CD8-positive, alpha-beta memory T cell (primary cell): ENCODE results near the gene BCAT1. TPM values are rescaled to one million over a fixed set of nuclear protein-coding genes. Genes with fewer than 3 reads are reported as not detected.

Experiments used
- CTCF ChIA-PET: fragments of 350-600 bp; sonication (Branson Sonifier 250); formaldehyde crosslinking; loops from one replicate; lab custom pipeline; 2021; ENCODE audit warnings: antibody characterized with exemption; lab: Charles Lee
- POLR2A ChIA-PET: fragments of 350-600 bp; sonication (Branson Sonifier 250); formaldehyde crosslinking; loops from one replicate; lab custom pipeline; 2021; ENCODE audit warnings: antibody characterized with exemption; lab: Charles Lee
- DNase-seq, 5 donors: peaks; one replicate each; pipeline versions ENCODE4 v3.0.0 to v3.0.0-alpha.2; 2020 to 2022; ENCODE audit warnings: mixed read lengths in 1 of 5
- H3K27ac ChIP-seq: one replicate; pipeline ENCODE4 v1.7.0; 2013; ENCODE audit warnings: low read depth, mild to moderate bottlenecking, low read length, moderate library complexity
- H3K27me3 ChIP-seq: 2 replicates; pipeline ENCODE4 v1.7.0; 2013; ENCODE audit warnings: low read length, mild to moderate bottlenecking; ENCODE audit not compliant: insufficient read depth, poor library complexity, severe bottlenecking
- H3K36me3 ChIP-seq: 2 replicates; pipeline ENCODE4 v1.7.0; 2013; ENCODE audit warnings: mild to moderate bottlenecking, low read length, moderate library complexity; ENCODE audit not compliant: insufficient read depth
- H3K4me1 ChIP-seq: 2 replicates; pipeline ENCODE4 v1.7.0; 2013; ENCODE audit warnings: mild to moderate bottlenecking, low read length, moderate library complexity; ENCODE audit not compliant: insufficient read depth
- H3K4me3 ChIP-seq: 2 replicates; pipeline ENCODE4 v1.7.0; 2013; ENCODE audit warnings: mild to moderate bottlenecking, low read length
- H3K9me3 ChIP-seq: 2 replicates; pipeline ENCODE4 v1.7.0; 2013; ENCODE audit warnings: mild to moderate bottlenecking, low read length
- H3K27ac Mint-ChIP-seq, 8 donors: one replicate each; pipeline ENCODE4 v1.8.0; 2020 to 2021; ENCODE audit warnings: mixed read lengths in 8 of 8, mild to moderate bottlenecking in 6 of 8, inconsistent platforms in 3 of 8, moderate library complexity in 3 of 8
- H3K27me3 Mint-ChIP-seq, 2 donors: one replicate each; pipeline ENCODE4 v1.8.0; 2020 to 2021; ENCODE audit warnings: mixed read lengths in 2 of 2, mild to moderate bottlenecking in 1 of 2, moderate library complexity in 1 of 2
- H3K36me3 Mint-ChIP-seq, 3 donors: one replicate each; pipeline ENCODE4 v1.8.0; 2020 to 2021; ENCODE audit warnings: mixed read lengths in 3 of 3, inconsistent platforms in 1 of 3, mild to moderate bottlenecking in 1 of 3
- H3K4me1 Mint-ChIP-seq, 3 donors: one replicate each; pipeline ENCODE4 v1.8.0; 2020 to 2021; ENCODE audit warnings: mixed read lengths in 3 of 3, inconsistent platforms in 1 of 3, mild to moderate bottlenecking in 1 of 3
- H3K4me3 Mint-ChIP-seq, 7 donors: one replicate each; pipeline ENCODE4 v1.8.0; 2020 to 2021; ENCODE audit warnings: mixed read lengths in 7 of 7, mild to moderate bottlenecking in 6 of 7, moderate library complexity in 4 of 7, inconsistent platforms in 2 of 7
- H3K9me3 Mint-ChIP-seq, 5 donors: one replicate each; pipeline ENCODE4 v1.8.0; 2020 to 2022; ENCODE audit warnings: mixed read lengths in 5 of 5, mild to moderate bottlenecking in 3 of 5, moderate library complexity in 2 of 5, inconsistent platforms in 1 of 5
- polyA plus RNA-seq: library from polyadenylated mRNA; unstranded; fragments of 300-500 nt; fragmentation: Illumina TruSeq; gene quantifications from one replicate; pipeline ENCODE4 v1.2.3, GENCODE V29; 2021
- total RNA-seq, 2 experiments: library from RNA; stranded (reverse); gene quantifications; one replicate each; pipeline ENCODE4 v1.2.3, GENCODE V29; 2021

Gene BCAT1
- total and polyA plus RNA-seq, 3 experiments from 2014 or later, result 0.58 to 26.5 (median 24.2) TPM

DNA sequence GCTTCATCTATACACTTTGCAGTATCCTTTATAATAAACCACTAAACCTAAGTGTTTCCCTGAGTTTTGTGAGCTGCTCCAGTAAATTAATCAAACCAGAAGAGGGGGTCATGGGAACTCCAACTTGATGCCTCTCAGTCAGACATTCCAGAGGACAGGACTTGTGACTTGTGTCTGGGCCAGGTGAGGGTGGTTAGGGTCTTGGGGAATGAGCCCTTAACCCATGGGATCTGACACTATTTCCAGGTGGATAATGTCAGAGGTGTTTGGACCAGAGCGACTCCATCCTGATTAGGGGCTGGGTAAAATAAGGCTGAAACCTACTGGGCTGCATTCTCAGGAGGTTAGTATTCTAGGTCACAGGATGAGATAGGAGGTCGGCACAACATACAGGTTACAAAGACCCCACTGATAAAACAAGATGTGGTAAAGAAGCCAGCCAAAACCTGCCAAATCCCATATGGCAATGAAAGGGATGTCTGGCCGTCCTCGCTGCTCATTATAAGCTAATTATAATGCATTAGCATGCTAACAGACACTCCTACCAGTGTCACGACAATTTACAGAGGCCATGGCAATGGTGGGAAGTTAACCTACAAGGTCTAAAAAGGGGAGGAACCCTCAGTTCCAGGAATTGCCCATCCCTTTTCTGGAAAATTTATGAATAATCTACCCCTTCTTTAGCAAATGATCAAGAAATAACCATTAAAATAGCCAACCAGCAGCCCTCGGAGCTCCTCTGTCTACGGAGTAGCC lies 58.7 kb downstream of the BCAT1 start:
- H3K27me3 ChIP-seq, result no peaks in the 10 kb centered on the region
- H3K9me3 ChIP-seq, result no peaks in the 10 kb centered on the region
- Mint-ChIP-seq H3K4me1 (no peaks in the 10 kb centered on the region), H3K27me3 (no peaks in the 10 kb centered on the region), H3K27ac (no peak overlapping the region), H3K9me3 (no peaks in the 10 kb centered on the region), H3K4me3 (no peak overlapping the region), H3K36me3 (no peaks in the 10 kb centered on the region)
- H3K36me3 ChIP-seq, result no peaks in the 10 kb centered on the region
- POLR2A ChIA-PET, result no interaction called here
- no peak for DNase-seq
- CTCF ChIA-PET, result no interaction called here
- H3K4me3 ChIP-seq, result no peak overlapping the region
- H3K4me1 ChIP-seq, result no peaks in the 10 kb centered on the region
- H3K27ac ChIP-seq, result no peak overlapping the region

DNA sequence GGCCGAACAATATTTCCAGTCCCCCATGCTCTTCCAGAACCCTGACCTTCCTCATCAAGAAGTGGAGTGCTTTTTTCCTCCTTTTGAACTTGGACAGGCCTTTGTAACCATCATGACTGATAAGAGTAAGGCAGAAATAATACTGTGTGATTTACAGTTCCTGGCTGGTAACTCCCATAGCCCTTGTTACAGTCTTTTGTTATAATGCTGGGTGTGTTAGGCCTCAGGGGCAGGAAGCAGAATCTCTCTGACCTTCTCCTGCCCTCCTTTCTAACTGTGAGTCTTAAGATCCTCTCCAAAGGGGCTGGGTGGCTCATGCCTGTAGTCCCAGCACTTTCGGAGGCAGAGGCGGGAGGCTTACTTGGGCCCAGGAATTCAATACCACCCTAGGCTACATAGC lies 59.5 kb downstream of the BCAT1 start:
- Mint-ChIP-seq H3K36me3 (no peaks in the 10 kb centered on the region), H3K4me1 (no peaks in the 10 kb centered on the region), H3K9me3 (no peaks in the 10 kb centered on the region), H3K4me3 (no peak overlapping the region), H3K27me3 (no peaks in the 10 kb centered on the region), H3K27ac (no peak overlapping the region)
- Histone ChIP-seq H3K27me3 (no peaks in the 10 kb centered on the region), H3K4me3 (no peak overlapping the region), H3K9me3 (no peaks in the 10 kb centered on the region), H3K36me3 (no peaks in the 10 kb centered on the region), H3K27ac (no peak overlapping the region), H3K4me1 (no peaks in the 10 kb centered on the region)
- DNase-seq, result no peak
- ChIA-PET POLR2A (no interaction called here), CTCF (no interaction called here)

DNA sequence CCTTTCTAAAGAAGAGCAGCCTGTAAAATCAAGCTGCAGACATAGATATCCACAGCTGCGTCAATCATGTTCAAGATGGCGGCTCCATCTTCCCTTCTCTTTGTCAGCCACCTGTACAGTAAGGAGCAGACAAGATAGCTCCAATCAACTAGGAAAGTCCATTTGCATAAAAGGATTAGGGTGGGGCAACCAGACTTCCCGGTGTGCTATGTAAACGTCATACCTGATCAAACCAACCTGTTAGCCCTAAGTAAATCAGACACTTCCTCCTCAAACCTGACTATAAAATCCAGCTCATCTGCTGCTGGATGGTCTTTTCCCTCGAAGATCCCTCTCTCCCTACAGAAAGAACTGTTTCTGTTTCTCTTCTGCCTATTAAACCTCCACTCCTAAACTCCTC lies 60.1 kb downstream of the BCAT1 start:
- Mint-ChIP-seq H3K27ac (no peak overlapping the region), H3K4me3 (no peak overlapping the region)

DNA sequence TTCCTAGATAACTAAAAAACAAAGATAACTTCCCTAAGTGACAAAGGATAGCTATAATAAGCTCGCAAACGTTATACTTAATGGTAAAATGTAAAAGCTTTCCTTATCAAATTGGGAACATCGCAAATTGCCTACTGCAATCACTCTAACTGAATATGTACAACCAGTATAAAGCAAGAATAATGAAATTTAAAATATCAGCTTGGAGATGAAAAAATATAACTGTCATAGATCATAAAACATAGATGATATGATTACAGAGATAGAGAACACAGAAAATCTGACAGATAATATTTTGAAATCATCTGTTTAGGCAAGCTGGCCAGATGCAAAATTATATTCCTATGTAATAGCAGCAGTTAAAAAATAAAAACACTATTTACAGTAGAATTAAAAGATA lies 64.0 kb downstream of the BCAT1 start:
- no peak for DNase-seq
- no peaks in the 10 kb centered on the region for H3K4me1 ChIP-seq
- H3K9me3 ChIP-seq, result no peaks in the 10 kb centered on the region
- Mint-ChIP-seq H3K4me3 (no peak overlapping the region), H3K36me3 (no peaks in the 10 kb centered on the region), H3K27me3 (no peaks in the 10 kb centered on the region), H3K27ac (no peak overlapping the region), H3K9me3 (peaks cover 0 to 2% (median 0%) of the 10 kb centered on the region in 5 donors), H3K4me1 (no peaks in the 10 kb centered on the region)
- H3K27ac ChIP-seq, result no peak overlapping the region
- CTCF ChIA-PET, result no interaction called here
- H3K4me3 ChIP-seq, result no peak overlapping the region
- H3K27me3 ChIP-seq, result no peaks in the 10 kb centered on the region
- POLR2A ChIA-PET, result no interaction called here
- no peaks in the 10 kb centered on the region for H3K36me3 ChIP-seq

More for the DNA sequence above, 60.1 kb downstream of the BCAT1 start:
- DNase-seq, result no peak
- H3K4me3 ChIP-seq, result no peak overlapping the region
- no peaks in the 10 kb centered on the region for H3K36me3 ChIP-seq
- no peak overlapping the region for H3K27ac ChIP-seq
- CTCF ChIA-PET, result no interaction called here
- H3K36me3 Mint-ChIP-seq, result no peaks in the 10 kb centered on the region
- no peaks in the 10 kb centered on the region for H3K4me1 Mint-ChIP-seq
- no peaks in the 10 kb centered on the region for H3K9me3 ChIP-seq
- no peaks in the 10 kb centered on the region for H3K4me1 ChIP-seq
- peaks cover 0 to 2% (median 0%) of the 10 kb centered on the region in 5 donors for H3K9me3 Mint-ChIP-seq
- H3K27me3 Mint-ChIP-seq, result no peaks in the 10 kb centered on the region
- POLR2A ChIA-PET, result no interaction called here
- H3K27me3 ChIP-seq, result no peaks in the 10 kb centered on the region

DNA sequence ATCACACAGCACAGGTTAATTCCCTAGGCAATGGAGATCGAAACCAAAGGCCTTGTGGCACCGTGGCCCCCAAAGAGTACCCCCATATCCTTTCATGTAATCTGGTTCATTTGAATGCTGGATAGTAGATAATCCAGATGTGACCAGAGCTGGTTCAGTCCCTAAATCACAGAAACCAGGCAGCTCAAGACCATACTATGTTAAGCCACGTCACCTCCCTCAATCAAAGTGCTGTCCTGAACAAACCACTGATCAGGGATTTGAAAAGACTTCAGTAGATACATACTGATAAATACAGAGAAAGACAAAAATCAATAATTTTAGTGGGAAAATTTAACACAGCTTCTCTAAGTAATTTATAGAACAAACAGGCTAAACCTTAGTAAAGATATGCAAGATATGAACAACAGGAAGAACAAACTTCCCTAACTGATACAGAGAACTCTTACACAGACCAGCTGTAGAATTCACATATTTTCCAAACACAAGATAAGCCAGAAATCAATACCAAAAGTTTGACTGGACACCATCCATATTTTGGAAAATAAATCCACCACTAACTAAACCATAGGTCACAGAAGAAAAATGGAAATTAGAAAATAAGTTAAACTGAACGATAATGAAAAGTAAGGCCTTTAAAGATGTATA lies 67.1 kb downstream of the BCAT1 start:
- POLR2A ChIA-PET, result no interaction called here
- Mint-ChIP-seq H3K9me3 (peaks cover 0 to 2% (median 0%) of the 10 kb centered on the region in 5 donors), H3K36me3 (no peaks in the 10 kb centered on the region)

DNA sequence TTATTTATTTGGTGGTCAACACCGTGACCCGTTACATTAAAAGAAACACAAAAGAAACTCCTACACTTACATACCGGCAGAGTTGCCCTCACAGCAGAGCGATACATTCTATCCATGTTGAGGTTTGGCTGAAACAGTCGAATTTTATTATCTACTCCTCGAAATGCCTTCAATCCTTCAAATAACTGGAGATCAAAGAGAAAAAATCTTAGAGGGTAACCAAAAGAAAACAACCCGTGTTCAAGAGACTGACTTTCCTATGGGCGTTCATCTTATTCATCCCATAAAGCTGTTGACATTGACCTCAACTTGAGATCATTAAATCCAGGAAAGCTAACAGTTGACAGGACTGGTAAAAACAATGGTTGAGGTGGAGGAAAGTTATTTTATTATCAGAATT lies 67.7 kb downstream of the BCAT1 start:
- Histone ChIP-seq H3K4me3 (no peak overlapping the region), H3K27ac (no peak overlapping the region), H3K4me1 (no peaks in the 10 kb centered on the region), H3K36me3 (no peaks in the 10 kb centered on the region), H3K27me3 (no peaks in the 10 kb centered on the region), H3K9me3 (no peaks in the 10 kb centered on the region)
- DNase-seq, result no peak
- ChIA-PET CTCF (no interaction called here), POLR2A (no interaction called here)
- no peaks in the 10 kb centered on the region for H3K27me3 Mint-ChIP-seq
- H3K4me1 Mint-ChIP-seq, result no peaks in the 10 kb centered on the region
- H3K9me3 Mint-ChIP-seq, result peaks cover 0 to 2% (median 0%) of the 10 kb centered on the region in 5 donors
- H3K27ac Mint-ChIP-seq, result no peak overlapping the region
- H3K36me3 Mint-ChIP-seq, result no peaks in the 10 kb centered on the region
- no peak overlapping the region for H3K4me3 Mint-ChIP-seq

More for the DNA sequence above, 67.1 kb downstream of the BCAT1 start:
- no peaks in the 10 kb centered on the region for H3K27me3 ChIP-seq
- no peak overlapping the region for H3K27ac Mint-ChIP-seq
- no peaks in the 10 kb centered on the region for H3K4me1 ChIP-seq
- H3K27ac ChIP-seq, result no peak overlapping the region
- CTCF ChIA-PET, result no interaction called here
- no peaks in the 10 kb centered on the region for H3K4me1 Mint-ChIP-seq
- no peaks in the 10 kb centered on the region for H3K27me3 Mint-ChIP-seq
- H3K4me3 ChIP-seq, result no peak overlapping the region
- no peaks in the 10 kb centered on the region for H3K9me3 ChIP-seq
- no peaks in the 10 kb centered on the region for H3K36me3 ChIP-seq
- no peak overlapping the region for H3K4me3 Mint-ChIP-seq
- no peak for DNase-seq

DNA sequence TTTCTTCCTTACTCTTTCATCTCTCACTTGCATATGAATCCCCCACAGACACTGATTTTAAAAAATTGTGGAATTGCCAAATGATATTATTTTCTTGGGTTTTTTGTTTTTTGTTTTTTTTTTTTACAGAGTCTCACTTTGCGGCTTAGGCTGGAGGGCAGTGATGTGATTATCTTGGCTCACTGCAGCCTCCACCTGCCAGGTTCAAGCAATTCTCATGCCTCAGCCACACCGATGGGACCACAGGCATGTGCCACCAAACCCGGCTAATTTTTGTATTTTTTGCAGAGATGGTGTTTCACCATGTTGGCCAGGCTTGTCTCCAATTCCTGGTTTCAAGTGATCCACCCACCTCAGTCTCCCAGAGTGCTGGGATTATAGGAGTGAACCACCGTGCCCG lies 68.2 kb downstream of the BCAT1 start:
- no peak overlapping the region for H3K4me3 ChIP-seq
- H3K36me3 Mint-ChIP-seq, result no peaks in the 10 kb centered on the region
- H3K27ac ChIP-seq, result no peak overlapping the region
- H3K4me1 Mint-ChIP-seq, result no peaks in the 10 kb centered on the region
- no peak overlapping the region for H3K27ac Mint-ChIP-seq
- ChIA-PET POLR2A (no interaction called here), CTCF (no interaction called here)
- no peaks in the 10 kb centered on the region for H3K4me1 ChIP-seq
- H3K27me3 Mint-ChIP-seq, result no peaks in the 10 kb centered on the region
- DNase-seq, result no peak
- H3K9me3 ChIP-seq, result no peaks in the 10 kb centered on the region
- H3K27me3 ChIP-seq, result no peaks in the 10 kb centered on the region
- H3K9me3 Mint-ChIP-seq, result peaks cover 0 to 2% (median 0%) of the 10 kb centered on the region in 5 donors
- H3K36me3 ChIP-seq, result no peaks in the 10 kb centered on the region
- H3K4me3 Mint-ChIP-seq, result no peak overlapping the region

DNA sequence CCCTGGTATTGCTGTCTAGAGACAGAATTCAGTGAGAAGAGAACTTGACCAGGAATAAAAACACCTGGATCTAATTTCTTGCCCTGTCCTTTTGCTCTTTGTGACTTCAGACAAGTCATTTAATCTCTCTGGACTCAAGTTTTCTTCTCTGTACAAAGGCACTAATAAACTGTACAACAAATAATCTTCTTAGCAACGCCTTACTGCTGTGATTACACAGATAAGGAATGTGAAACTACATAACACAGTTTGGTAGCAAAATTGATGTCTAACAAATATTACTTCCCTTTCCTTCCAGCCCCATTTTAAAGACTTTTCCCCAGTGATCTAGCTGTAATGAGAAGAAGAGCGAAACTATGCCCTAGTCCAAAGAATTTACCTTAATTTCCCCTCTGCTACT lies 69.3 kb downstream of the BCAT1 start:
- POLR2A ChIA-PET, result no interaction called here

More for the DNA sequence above, 69.3 kb downstream of the BCAT1 start:
- H3K9me3 Mint-ChIP-seq, result peaks cover 0 to 2% (median 0%) of the 10 kb centered on the region in 5 donors
- Histone ChIP-seq H3K4me1 (no peaks in the 10 kb centered on the region), H3K9me3 (no peaks in the 10 kb centered on the region), H3K4me3 (no peak overlapping the region), H3K27me3 (no peaks in the 10 kb centered on the region), H3K27ac (no peak overlapping the region), H3K36me3 (no peaks in the 10 kb centered on the region)
- DNase-seq, result no peak
- CTCF ChIA-PET, result no interaction called here
- H3K4me1 Mint-ChIP-seq, result no peaks in the 10 kb centered on the region
- no peak overlapping the region for H3K4me3 Mint-ChIP-seq
- no peak overlapping the region for H3K27ac Mint-ChIP-seq
- no peaks in the 10 kb centered on the region for H3K36me3 Mint-ChIP-seq
- no peaks in the 10 kb centered on the region for H3K27me3 Mint-ChIP-seq
